ENCODE measurements around the gene MT1M. TPM values are rescaled to one million over a fixed set of nuclear protein-coding genes. Genes with fewer than 3 reads are reported as not detected.
"Not testable (repeated sequence)": the region's sequence is repeated elsewhere in the genome, so short reads cannot be mapped to it uniquely, and the experiment has no call there.

The MT1M gene
- total RNA-seq (2021; ENCODE audit: unreplicated experiment) (0.39 TPM), Bru-seq, nascent RNA (not detected), BruChase-seq, experiment 1, labeled RNA remaining after a 6-hour chase (not detected), BruChase-seq, experiment 2, labeled RNA remaining after a 2-hour chase (not detected)
- polyA plus RNA-seq (2012), result not detected in 2 replicates
- long read RNA-seq, result 0 reads

DNA sequence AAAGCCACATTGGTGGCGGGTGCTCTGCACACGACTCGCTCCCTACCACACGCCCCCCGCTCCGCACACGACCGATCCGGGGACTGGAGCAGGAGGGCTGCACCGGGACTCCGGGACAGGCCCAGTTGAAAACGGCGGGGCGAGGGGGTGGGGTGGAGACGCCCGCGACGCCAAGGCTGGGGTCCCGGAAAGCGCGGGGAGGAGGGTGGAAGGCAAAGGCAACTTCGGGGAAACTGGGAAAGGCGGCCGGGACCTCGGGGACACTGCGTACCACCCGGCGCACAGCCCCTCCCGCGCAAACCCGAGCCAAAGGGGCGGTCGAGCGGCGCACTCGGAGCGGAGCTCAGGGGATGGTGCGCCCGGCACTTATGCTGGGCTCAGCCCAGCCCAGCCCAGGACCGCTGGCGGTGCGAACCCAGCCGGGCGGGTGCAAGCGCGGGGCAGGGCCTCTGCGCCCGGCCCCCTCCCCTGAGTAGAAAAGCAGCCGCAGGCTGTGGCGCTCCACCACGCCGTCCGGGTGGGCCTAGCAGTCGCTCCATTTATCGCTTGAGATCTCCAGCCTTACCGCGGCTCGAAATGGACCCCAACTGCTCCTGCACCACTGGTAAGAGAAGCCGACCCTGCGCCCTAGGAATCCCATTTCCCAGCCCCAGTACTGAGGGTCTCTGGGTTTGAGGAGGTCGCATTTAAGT is at the start of gene MT1M:
Gene MT1M (plus strand): TSS at position 504 of the 692 bp plus-strand sequence. CDS start 73 bp downstream, at position 577.
- DNase-seq (ENCODE audit: low read depth, low spot score) (no peak), ATAC-seq (no peak)
- Histone ChIP-seq H3K4me2 (ENCODE audit: low read length) (no peak within 1 kb of the TSS), H3K79me2 (ENCODE audit: insufficient read depth, low read length) (no peaks in the 10 kb centered on the region), H4K20me1 (ENCODE audit: insufficient read depth) (no peaks in the 10 kb centered on the region), H3K4me1 (ENCODE audit: control insufficient read depth in 1 of 2, insufficient read depth in 2 of 2, low read length in 2 of 2) (peaks cover 3 to 24% of the 10 kb centered on the region in 2 experiments; a peak in 3 of 4 replicates), H3K27me3 (ENCODE audit: insufficient read depth, low read length) (no peaks in the 10 kb centered on the region), H2AFZ (ENCODE audit: low read depth, low read length, poor library complexity, severe bottlenecking) (no peak within 1 kb of the TSS), H3K9me3 (ENCODE audit: control insufficient read depth in 1 of 2, insufficient read depth in 1 of 2, low read depth in 1 of 2, low read length in 2 of 2) (no peaks in the 10 kb centered on the region), H3K4me3 (replicated peaks in 1 of 2; ENCODE audit: low read depth in 1 of 2, low read length in 2 of 2) (no peak within 1 kb of the TSS), H3K9me2 (ENCODE audit: insufficient read depth) (no peaks in the 10 kb centered on the region), H3K36me3 (ENCODE audit: control insufficient read depth in 1 of 2, insufficient read depth in 2 of 2, low read length in 2 of 2) (no peaks in the 10 kb centered on the region), H3K27ac (ENCODE audit: low read depth, low read length) (no peak within 1 kb of the TSS), H3K9ac (ENCODE audit: low read length) (no peak within 1 kb of the TSS)
- TF ChIP-seq POLR2AphosphoS5 (IDR thresholded peaks at IDR 0.05; ENCODE audit: low read depth, low read length) (no peak), ZFX (IDR thresholded peaks at IDR 0.05) (no peak), CBX3 (IDR thresholded peaks at IDR 0.05; ENCODE audit: low read depth) (no peak), EZH2phosphoT487 (IDR thresholded peaks at IDR 0.05; ENCODE audit: borderline replicate concordance) (no peak), SP1 (IDR thresholded peaks at IDR 0.05; ENCODE audit: low read depth) (no peak), SRF (IDR thresholded peaks at IDR 0.05; ENCODE audit: low read depth) (no peak), CEBPB (IDR thresholded peaks at IDR 0.05; ENCODE audit: low read depth) (no peak), ZNF274 (IDR thresholded peaks at IDR 0.05; ENCODE audit: low read depth, low read length) (no peak), SIN3A (IDR thresholded peaks at IDR 0.05; ENCODE audit: low read depth) (no peak), YY1 (IDR thresholded peaks at IDR 0.05; ENCODE audit: extremely low read depth, insufficient replicate concordance, low read depth, low read length) (no peak)
- TF ChIP-seq, protein P1, sequence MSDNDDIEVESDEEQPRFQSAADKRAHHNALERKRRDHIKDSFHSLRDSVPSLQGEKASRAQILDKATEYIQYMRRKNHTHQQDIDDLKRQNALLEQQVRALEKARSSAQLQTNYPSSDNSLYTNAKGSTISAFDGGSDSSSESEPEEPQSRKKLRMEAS (IDR thresholded peaks at IDR 0.05), result no peak
- TF ChIP-seq, protein P2, sequence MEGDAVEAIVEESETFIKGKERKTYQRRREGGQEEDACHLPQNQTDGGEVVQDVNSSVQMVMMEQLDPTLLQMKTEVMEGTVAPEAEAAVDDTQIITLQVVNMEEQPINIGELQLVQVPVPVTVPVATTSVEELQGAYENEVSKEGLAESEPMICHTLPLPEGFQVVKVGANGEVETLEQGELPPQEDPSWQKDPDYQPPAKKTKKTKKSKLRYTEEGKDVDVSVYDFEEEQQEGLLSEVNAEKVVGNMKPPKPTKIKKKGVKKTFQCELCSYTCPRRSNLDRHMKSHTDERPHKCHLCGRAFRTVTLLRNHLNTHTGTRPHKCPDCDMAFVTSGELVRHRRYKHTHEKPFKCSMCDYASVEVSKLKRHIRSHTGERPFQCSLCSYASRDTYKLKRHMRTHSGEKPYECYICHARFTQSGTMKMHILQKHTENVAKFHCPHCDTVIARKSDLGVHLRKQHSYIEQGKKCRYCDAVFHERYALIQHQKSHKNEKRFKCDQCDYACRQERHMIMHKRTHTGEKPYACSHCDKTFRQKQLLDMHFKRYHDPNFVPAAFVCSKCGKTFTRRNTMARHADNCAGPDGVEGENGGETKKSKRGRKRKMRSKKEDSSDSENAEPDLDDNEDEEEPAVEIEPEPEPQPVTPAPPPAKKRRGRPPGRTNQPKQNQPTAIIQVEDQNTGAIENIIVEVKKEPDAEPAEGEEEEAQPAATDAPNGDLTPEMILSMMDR (IDR thresholded peaks at IDR 0.05 in 2 of 3, conservative IDR thresholded peaks at IDR 0.05 in 1 of 3; ENCODE audit: borderline replicate concordance in 1 of 3, insufficient read depth in 1 of 3, low read depth in 2 of 3, low read length in 2 of 3), result no peak
- TF ChIP-seq, protein P3, sequence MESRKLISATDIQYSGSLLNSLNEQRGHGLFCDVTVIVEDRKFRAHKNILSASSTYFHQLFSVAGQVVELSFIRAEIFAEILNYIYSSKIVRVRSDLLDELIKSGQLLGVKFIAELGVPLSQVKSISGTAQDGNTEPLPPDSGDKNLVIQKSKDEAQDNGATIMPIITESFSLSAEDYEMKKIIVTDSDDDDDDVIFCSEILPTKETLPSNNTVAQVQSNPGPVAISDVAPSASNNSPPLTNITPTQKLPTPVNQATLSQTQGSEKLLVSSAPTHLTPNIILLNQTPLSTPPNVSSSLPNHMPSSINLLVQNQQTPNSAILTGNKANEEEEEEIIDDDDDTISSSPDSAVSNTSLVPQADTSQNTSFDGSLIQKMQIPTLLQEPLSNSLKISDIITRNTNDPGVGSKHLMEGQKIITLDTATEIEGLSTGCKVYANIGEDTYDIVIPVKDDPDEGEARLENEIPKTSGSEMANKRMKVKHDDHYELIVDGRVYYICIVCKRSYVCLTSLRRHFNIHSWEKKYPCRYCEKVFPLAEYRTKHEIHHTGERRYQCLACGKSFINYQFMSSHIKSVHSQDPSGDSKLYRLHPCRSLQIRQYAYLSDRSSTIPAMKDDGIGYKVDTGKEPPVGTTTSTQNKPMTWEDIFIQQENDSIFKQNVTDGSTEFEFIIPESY (IDR thresholded peaks at IDR 0.05; ENCODE audit: extremely low read depth, insufficient replicate concordance, low read length), result no peak
- BruUV-seq (replicated peaks), result no TSS peak
- CTCF ChIA-PET, result no interaction called here
- RAD21 ChIA-PET (ENCODE audit: low non-redundant PET in 1 of 2, low total read pairs in 2 of 2, uncharacterized antibody in 2 of 2, unreplicated experiment in 2 of 2), result no interaction called here
- POLR2A ChIA-PET, result no interaction called here
- intact Hi-C loops (cut with micrococcal nuclease), result no loop called here

DNA sequence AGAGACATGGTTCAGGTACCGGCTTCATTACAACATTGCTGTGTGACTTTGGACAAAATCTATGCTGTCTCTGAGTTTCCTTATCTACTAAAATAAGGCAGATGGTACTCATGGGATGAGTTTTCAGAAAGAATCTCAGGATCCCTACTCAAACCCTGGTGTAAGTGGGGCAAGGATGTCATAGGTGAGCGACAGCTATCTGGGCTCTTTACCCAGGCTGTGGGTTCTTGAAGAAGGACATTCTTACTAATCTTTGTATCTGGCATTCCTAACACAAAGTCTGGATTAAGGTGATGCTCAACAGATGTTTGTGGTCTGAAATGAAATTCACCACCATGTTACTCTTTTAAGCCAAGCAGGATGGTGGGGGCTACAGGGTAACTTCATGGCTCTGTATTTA is 49.5 kb upstream of the MT1M start:
- H3K4me3 ChIP-seq (replicated peaks in 1 of 2; ENCODE audit: low read depth in 1 of 2, low read length in 2 of 2); H3K9ac ChIP-seq (ENCODE audit: low read length); H2AFZ ChIP-seq (ENCODE audit: low read depth, low read length, poor library complexity, severe bottlenecking); H3K9me3 ChIP-seq (ENCODE audit: control insufficient read depth in 1 of 2, insufficient read depth in 1 of 2, low read depth in 1 of 2, low read length in 2 of 2); DNase-seq (ENCODE audit: low read depth, low spot score); H3K4me2 ChIP-seq (ENCODE audit: low read length); H3K9me2 ChIP-seq (ENCODE audit: insufficient read depth); H3K4me1 ChIP-seq (ENCODE audit: control insufficient read depth in 1 of 2, insufficient read depth in 2 of 2, low read length in 2 of 2); H3K36me3 ChIP-seq (ENCODE audit: control insufficient read depth in 1 of 2, insufficient read depth in 2 of 2, low read length in 2 of 2); H3K79me2 ChIP-seq (ENCODE audit: insufficient read depth, low read length); intact Hi-C loops (cut with micrococcal nuclease); POLR2A ChIA-PET; H4K20me1 ChIP-seq (ENCODE audit: insufficient read depth); BruUV-seq (replicated peaks); H3K27ac ChIP-seq (ENCODE audit: low read depth, low read length); ATAC-seq; H3K27me3 ChIP-seq (ENCODE audit: insufficient read depth, low read length); RAD21 ChIA-PET (ENCODE audit: low non-redundant PET in 1 of 2, low total read pairs in 2 of 2, uncharacterized antibody in 2 of 2, unreplicated experiment in 2 of 2); CTCF ChIA-PET: not testable (repeated sequence)
